T-helper 2 cell (primary cell): Measurements from ENCODE around the gene BTBD17.
A peak's percentile ranks its signal among the peaks of the same experiment; 100 is the strongest.

Experiments
- DNase-seq, 5 experiments: peaks; one replicate each; pipeline versions ENCODE4 v3.0.0 to v3.0.0-alpha.2; 2012 to 2022

Gene BTBD17

GRCh38 chr17:74334393-74335039 is 27.2 kb downstream of the BTBD17 start:
- peak in 1 of 5 experiments; percentile 10 for DNase-seq

GRCh38 chr17:74332763-74333283 is 28.8 kb downstream of the BTBD17 start:
- DNase-seq = no peak

- no peak for DNase-seq
Observed at GRCh38 chr17:74332017-74332650, 29.5 kb downstream of the BTBD17 start.

DNA sequence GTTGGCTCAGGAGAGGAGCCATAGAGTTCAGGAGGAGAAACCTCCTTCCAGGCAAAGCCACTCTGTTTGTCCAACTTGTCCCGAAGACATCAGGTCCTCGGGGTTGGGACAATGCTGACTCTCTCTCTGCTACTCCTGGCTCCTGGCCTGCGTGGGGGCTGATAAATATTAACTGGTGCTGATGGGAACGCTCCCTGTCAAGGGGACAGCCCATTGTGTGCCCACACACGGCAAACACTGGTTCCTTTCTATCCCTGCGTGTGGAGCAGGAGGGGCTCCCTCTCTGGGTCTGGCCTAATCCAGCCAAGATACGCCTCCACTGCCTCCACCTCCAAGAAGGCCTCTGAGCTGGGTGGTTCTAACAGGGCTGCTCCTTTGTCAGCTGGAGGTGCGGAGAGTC is 31.2 kb downstream of the BTBD17 start:
- DNase-seq = no peak

- no peak for DNase-seq
Observed at GRCh38 chr17:74329378-74329777, 32.3 kb downstream of the BTBD17 start.

DNA sequence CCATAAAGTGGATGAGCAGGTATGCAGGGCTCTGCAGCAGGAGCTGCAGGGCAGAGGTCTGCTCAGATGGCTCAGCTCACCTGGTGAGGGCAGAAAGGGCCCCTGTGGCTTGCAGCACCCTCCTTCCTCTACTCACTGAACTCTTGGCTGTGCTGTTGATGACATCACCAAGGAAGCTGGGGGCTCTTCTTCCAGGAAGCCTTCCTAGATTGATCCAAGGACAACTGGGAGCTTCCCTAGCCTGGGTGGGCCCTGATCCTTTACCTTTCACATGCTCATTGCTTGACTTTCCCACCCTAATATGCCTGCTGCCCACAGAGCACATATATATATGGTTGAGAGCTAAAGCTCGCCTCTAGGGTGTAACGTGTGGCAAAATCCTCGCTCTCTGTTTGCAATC is 33.2 kb downstream of the BTBD17 start:
- no peak for DNase-seq

- DNase-seq = no peak
Observed at GRCh38 chr17:74326506-74326905, 35.2 kb downstream of the BTBD17 start.

- peak; percentile 20 to 69 (median 30) for DNase-seq
Observed at GRCh38 chr17:74325743-74326379, 35.8 kb downstream of the BTBD17 start, which contains the start of gene KIF19. Gene KIF19, plus strand, starts transcription at chr17:74326226. Its CDS starts 124 bp downstream, at chr17:74326350.

DNA sequence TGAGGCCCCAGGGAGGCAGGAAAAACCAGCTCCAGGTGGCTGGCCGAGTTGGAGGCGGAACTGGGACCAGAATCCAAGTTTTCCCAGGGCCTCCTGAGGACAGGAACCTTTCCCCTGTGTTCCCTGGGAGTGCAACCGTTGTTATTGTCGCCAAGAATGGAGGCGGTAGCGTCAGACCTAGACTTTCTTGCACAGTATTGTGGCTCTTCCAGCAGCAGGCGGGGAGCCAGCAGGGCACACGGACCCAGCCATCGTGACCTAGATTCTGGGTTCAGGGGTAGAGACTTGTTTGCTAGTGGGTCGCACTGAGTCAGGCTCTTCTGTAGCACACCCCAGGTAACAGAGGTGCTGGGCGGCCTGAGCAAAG is 36.3 kb downstream of the BTBD17 start:
- DNase-seq = no peak

DNA sequence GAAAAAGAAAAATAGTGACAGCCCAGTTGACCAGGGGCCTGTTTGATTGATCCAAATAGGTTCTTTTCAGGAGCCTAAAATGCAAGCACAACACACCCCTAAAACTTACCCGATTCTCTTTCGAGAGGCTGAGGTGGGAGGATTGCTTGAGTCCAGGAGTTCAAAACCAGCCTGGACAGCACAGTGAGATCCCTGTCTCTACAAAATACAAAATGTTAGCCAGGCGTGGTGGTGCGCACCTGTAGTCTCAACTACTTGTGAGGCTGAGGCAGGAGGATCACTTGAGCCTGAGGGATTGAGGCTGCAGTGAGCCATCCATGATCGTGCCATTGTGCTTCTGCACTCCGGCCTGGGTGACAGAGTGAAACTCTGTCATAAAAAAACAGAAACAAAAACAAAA is 37.1 kb downstream of the BTBD17 start:
- no peak for DNase-seq

- DNase-seq = no peak
Observed at GRCh38 chr17:74318391-74318790, 43.3 kb downstream of the BTBD17 start.

GRCh38 chr17:74317071-74317470 is 44.6 kb downstream of the BTBD17 start:
- no peak for DNase-seq

GRCh38 chr17:74316220-74316619 is 45.4 kb downstream of the BTBD17 start:
- no peak for DNase-seq

GRCh38 chr17:74314877-74315276 is 46.8 kb downstream of the BTBD17 start:
- DNase-seq = no peak

- no peak for DNase-seq
Observed at GRCh38 chr17:74309902-74310301, 51.8 kb downstream of the BTBD17 start.

- DNase-seq = no peak
Observed at GRCh38 chr17:74307984-74308773, 53.5 kb downstream of the BTBD17 start.
